Naive thymus-derived CD4-positive, alpha-beta T cell (primary cell): ENCODE results near the gene FAM78B. TPM values are rescaled to one million over a fixed set of nuclear protein-coding genes. Genes with fewer than 3 reads are reported as not detected.

Source experiments
- microRNA-seq: library from miRNA; unstranded; fragments of <30 nt; microRNA quantifications from one replicate; pipeline ENCODE4 v1.2.0, GENCODE V29; 2022; ENCODE audit warnings: borderline microRNAs expressed
- polyA plus RNA-seq, 2 donors: library from polyadenylated mRNA; unstranded; fragments of 300-500 nt; fragmentation: Illumina TruSeq; gene quantifications; one replicate each; pipeline ENCODE4 v1.2.3, GENCODE V29; 2021
- total RNA-seq, 6 experiments: library from RNA in 5 of 6; stranded (reverse) in 5 of 6; gene quantifications; 1 replicate in 5 of 6; 2 replicates in 1 of 6; pipeline ENCODE4 v1.2.3 and lab custom pipeline; 2021 to 2026

FAM78B gene
- total and polyA plus RNA-seq, 7 experiments from 2014 or later, result 0.12 to 0.58 (median 0.45) TPM; not detected in 4

Small RNA genes within 50 kb of the gene (microRNA-seq; reads per million reads assigned to microRNA genes)
- gene MIR921, result not detected
